HEK293 (cell line): ENCODE results near the gene FAM76A.

Experiments used
- BCL11A ChIP-seq: fragments of 450-650 bp; formaldehyde crosslinking; IDR thresholded peaks from 2 replicates; pipeline ENCODE4 v1.5.1; 2016; ENCODE audit warnings: low read depth, missing biosample characterization, missing genetic modification characterization
- SP7 ChIP-seq: fragments of 450-650 bp; formaldehyde crosslinking; IDR thresholded peaks from 2 replicates; pipeline ENCODE4 v1.5.1; 2016; ENCODE audit warnings: missing biosample characterization, missing genetic modification characterization
- ZBTB8A ChIP-seq: fragments of 450-650 bp; formaldehyde crosslinking; IDR thresholded peaks from 2 replicates; pipeline ENCODE4 v1.5.1; 2016; ENCODE audit warnings: missing biosample characterization, missing genetic modification characterization
- ZNF121 ChIP-seq: fragments of 450-650 bp; formaldehyde crosslinking; IDR thresholded peaks from 2 replicates; pipeline ENCODE4 v1.5.1; 2016; ENCODE audit warnings: missing biosample characterization, missing genetic modification characterization
- ZNF16 ChIP-seq: fragments of 450-650 bp; formaldehyde crosslinking; IDR thresholded peaks from 2 replicates; pipeline ENCODE4 v1.5.1; 2016; ENCODE audit warnings: low read depth, missing biosample characterization, missing genetic modification characterization
- ZNF169 ChIP-seq: fragments of 450-650 bp; formaldehyde crosslinking; IDR thresholded peaks from 2 replicates; pipeline ENCODE4 v1.5.1; 2016; ENCODE audit warnings: missing biosample characterization, missing genetic modification characterization
- ZNF18 ChIP-seq: fragments of 450-650 bp; formaldehyde crosslinking; IDR thresholded peaks from 2 replicates; pipeline ENCODE4 v1.5.1; 2016; ENCODE audit warnings: missing biosample characterization, missing genetic modification characterization
- ZNF239 ChIP-seq: fragments of 450-650 bp; formaldehyde crosslinking; IDR thresholded peaks from 2 replicates; pipeline ENCODE4 v1.5.1; 2016; ENCODE audit warnings: missing biosample characterization, missing genetic modification characterization
- ZNF248 ChIP-seq: fragments of 450-650 bp; formaldehyde crosslinking; IDR thresholded peaks from 2 replicates; pipeline ENCODE4 v1.5.1; 2017; ENCODE audit warnings: missing biosample characterization, missing genetic modification characterization
- ZNF292 ChIP-seq: fragments of 450-650 bp; formaldehyde crosslinking; IDR thresholded peaks from 2 replicates; pipeline ENCODE4 v1.5.1; 2016; ENCODE audit warnings: low read depth, missing biosample characterization, missing genetic modification characterization, borderline replicate concordance
- ZNF335 ChIP-seq: fragments of 450-650 bp; formaldehyde crosslinking; conservative IDR thresholded peaks from 2 replicates; pipeline ENCODE4 v1.5.1; 2016; ENCODE audit warnings: missing biosample characterization, missing genetic modification characterization
- ZNF350 ChIP-seq: fragments of 450-650 bp; formaldehyde crosslinking; IDR thresholded peaks from 2 replicates; pipeline ENCODE4 v1.5.0; 2017; ENCODE audit warnings: missing biosample characterization, mild to moderate bottlenecking, missing genetic modification characterization
- ZNF366 ChIP-seq: fragments of 450-650 bp; formaldehyde crosslinking; conservative IDR thresholded peaks from 2 replicates; pipeline ENCODE4 v1.5.1; 2016; ENCODE audit warnings: missing biosample characterization, missing genetic modification characterization
- ZNF37A ChIP-seq: fragments of 450-650 bp; IDR thresholded peaks from 2 replicates; pipeline ENCODE4 v1.5.1; 2018; ENCODE audit warnings: missing biosample characterization, missing genetic modification characterization
- ZNF549 ChIP-seq: fragments of 450-650 bp; IDR thresholded peaks from 2 replicates; pipeline ENCODE4 v1.5.1; 2018; ENCODE audit warnings: missing biosample characterization, missing genetic modification characterization, mild to moderate bottlenecking, inconsistent platforms, moderate library complexity
- ZNF555 ChIP-seq: fragments of 450-650 bp; formaldehyde crosslinking; conservative IDR thresholded peaks from 2 replicates; pipeline ENCODE4 v1.5.1; 2017; ENCODE audit warnings: missing biosample characterization, mild to moderate bottlenecking, missing genetic modification characterization, inconsistent platforms
- ZNF560 ChIP-seq: fragments of 450-650 bp; formaldehyde crosslinking; IDR thresholded peaks from 2 replicates; pipeline ENCODE4 v1.5.1; 2017; ENCODE audit warnings: missing biosample characterization, missing genetic modification characterization, borderline replicate concordance
- ZNF571 ChIP-seq: fragments of 450-650 bp; formaldehyde crosslinking; IDR thresholded peaks from 2 replicates; pipeline ENCODE4 v1.5.0; 2017; ENCODE audit warnings: missing biosample characterization, missing genetic modification characterization
- ZNF629 ChIP-seq: fragments of 450-650 bp; formaldehyde crosslinking; IDR thresholded peaks from 2 replicates; pipeline ENCODE4 v1.5.1; 2017; ENCODE audit warnings: missing biosample characterization, missing genetic modification characterization
- ZNF670 ChIP-seq: fragments of 450-650 bp; formaldehyde crosslinking; IDR thresholded peaks from 2 replicates; pipeline ENCODE4 v1.5.1; 2016; ENCODE audit warnings: missing biosample characterization, missing genetic modification characterization, low read depth
- ZNF792 ChIP-seq: fragments of 450-650 bp; formaldehyde crosslinking; IDR thresholded peaks from 2 replicates; pipeline ENCODE4 v1.5.1; 2016; ENCODE audit warnings: missing biosample characterization, missing genetic modification characterization
- ZNF830 ChIP-seq: fragments of 450-650 bp; IDR thresholded peaks from 2 replicates; pipeline ENCODE4 v1.5.0; 2018; ENCODE audit warnings: missing biosample characterization, missing genetic modification characterization, low read depth, mild to moderate bottlenecking, moderate library complexity
- TF ChIP-seq, protein P1 (sequence below): fragments of 450-650 bp; formaldehyde crosslinking; IDR thresholded peaks from 2 replicates; pipeline ENCODE4 v1.5.1; 2016; ENCODE audit warnings: missing biosample characterization, missing genetic modification characterization
- TF ChIP-seq, protein P2 (sequence below): fragments of 450-650 bp; formaldehyde crosslinking; IDR thresholded peaks from 2 replicates; pipeline ENCODE4 v1.5.1; 2016; ENCODE audit warnings: missing biosample characterization, missing genetic modification characterization, borderline replicate concordance
- TF ChIP-seq, protein P3 (sequence below): fragments of 450-650 bp; formaldehyde crosslinking; IDR thresholded peaks from 2 replicates; pipeline ENCODE4 v1.5.1; 2017; ENCODE audit warnings: missing biosample characterization, missing genetic modification characterization
- TF ChIP-seq, protein P4 (sequence below): fragments of 450-650 bp; formaldehyde crosslinking; IDR thresholded peaks from 2 replicates; pipeline ENCODE4 v1.5.1; 2017; ENCODE audit warnings: missing biosample characterization, missing genetic modification characterization

The FAM76A gene

GRCh38 chr1:27725374-27726172, at the start of gene FAM76A (continued):
- TF ChIP-seq, protein P1, sequence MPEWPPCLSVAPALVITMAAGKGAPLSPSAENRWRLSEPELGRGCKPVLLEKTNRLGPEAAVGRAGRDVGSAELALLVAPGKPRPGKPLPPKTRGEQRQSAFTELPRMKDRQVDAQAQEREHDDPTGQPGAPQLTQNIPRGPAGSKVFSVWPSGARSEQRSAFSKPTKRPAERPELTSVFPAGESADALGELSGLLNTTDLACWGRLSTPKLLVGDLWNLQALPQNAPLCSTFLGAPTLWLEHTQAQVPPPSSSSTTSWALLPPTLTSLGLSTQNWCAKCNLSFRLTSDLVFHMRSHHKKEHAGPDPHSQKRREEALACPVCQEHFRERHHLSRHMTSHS (tag by site-specific recombination), result no peak
- TF ChIP-seq ZNF335 (tag by site-specific recombination), result peak; percentile 66
- TF ChIP-seq ZNF16, result no peak
- no peak for TF ChIP-seq ZNF18 (tag by site-specific recombination)
- no peak for TF ChIP-seq ZNF560 (tag by site-specific recombination)
- TF ChIP-seq ZNF830 (tag by site-specific recombination), result no peak
- no peak for TF ChIP-seq ZNF670 (tag by site-specific recombination)
- no peak for TF ChIP-seq ZNF366 (tag by site-specific recombination)
- TF ChIP-seq ZNF571 (tag by site-specific recombination), result no peak
- TF ChIP-seq, protein P2, sequence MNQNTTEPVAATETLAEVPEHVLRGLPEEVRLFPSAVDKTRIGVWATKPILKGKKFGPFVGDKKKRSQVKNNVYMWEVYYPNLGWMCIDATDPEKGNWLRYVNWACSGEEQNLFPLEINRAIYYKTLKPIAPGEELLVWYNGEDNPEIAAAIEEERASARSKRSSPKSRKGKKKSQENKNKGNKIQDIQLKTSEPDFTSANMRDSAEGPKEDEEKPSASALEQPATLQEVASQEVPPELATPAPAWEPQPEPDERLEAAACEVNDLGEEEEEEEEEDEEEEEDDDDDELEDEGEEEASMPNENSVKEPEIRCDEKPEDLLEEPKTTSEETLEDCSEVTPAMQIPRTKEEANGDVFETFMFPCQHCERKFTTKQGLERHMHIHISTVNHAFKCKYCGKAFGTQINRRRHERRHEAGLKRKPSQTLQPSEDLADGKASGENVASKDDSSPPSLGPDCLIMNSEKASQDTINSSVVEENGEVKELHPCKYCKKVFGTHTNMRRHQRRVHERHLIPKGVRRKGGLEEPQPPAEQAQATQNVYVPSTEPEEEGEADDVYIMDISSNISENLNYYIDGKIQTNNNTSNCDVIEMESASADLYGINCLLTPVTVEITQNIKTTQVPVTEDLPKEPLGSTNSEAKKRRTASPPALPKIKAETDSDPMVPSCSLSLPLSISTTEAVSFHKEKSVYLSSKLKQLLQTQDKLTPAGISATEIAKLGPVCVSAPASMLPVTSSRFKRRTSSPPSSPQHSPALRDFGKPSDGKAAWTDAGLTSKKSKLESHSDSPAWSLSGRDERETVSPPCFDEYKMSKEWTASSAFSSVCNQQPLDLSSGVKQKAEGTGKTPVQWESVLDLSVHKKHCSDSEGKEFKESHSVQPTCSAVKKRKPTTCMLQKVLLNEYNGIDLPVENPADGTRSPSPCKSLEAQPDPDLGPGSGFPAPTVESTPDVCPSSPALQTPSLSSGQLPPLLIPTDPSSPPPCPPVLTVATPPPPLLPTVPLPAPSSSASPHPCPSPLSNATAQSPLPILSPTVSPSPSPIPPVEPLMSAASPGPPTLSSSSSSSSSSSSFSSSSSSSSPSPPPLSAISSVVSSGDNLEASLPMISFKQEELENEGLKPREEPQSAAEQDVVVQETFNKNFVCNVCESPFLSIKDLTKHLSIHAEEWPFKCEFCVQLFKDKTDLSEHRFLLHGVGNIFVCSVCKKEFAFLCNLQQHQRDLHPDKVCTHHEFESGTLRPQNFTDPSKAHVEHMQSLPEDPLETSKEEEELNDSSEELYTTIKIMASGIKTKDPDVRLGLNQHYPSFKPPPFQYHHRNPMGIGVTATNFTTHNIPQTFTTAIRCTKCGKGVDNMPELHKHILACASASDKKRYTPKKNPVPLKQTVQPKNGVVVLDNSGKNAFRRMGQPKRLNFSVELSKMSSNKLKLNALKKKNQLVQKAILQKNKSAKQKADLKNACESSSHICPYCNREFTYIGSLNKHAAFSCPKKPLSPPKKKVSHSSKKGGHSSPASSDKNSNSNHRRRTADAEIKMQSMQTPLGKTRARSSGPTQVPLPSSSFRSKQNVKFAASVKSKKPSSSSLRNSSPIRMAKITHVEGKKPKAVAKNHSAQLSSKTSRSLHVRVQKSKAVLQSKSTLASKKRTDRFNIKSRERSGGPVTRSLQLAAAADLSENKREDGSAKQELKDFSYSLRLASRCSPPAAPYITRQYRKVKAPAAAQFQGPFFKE, result no peak
- TF ChIP-seq SP7 (tag by site-specific recombination), result peak; percentile 55
- no peak for TF ChIP-seq ZNF792
- peak; percentile 99 for TF ChIP-seq ZNF549 (tag by site-specific recombination)
- no peak for TF ChIP-seq ZNF169 (tag by site-specific recombination)
- no peak for TF ChIP-seq ZNF350 (tag by site-specific recombination)
- TF ChIP-seq BCL11A (tag by site-specific recombination), result no peak
- no peak for TF ChIP-seq ZNF292
- no peak for TF ChIP-seq ZNF555 (tag by site-specific recombination)
- TF ChIP-seq, protein P3, sequence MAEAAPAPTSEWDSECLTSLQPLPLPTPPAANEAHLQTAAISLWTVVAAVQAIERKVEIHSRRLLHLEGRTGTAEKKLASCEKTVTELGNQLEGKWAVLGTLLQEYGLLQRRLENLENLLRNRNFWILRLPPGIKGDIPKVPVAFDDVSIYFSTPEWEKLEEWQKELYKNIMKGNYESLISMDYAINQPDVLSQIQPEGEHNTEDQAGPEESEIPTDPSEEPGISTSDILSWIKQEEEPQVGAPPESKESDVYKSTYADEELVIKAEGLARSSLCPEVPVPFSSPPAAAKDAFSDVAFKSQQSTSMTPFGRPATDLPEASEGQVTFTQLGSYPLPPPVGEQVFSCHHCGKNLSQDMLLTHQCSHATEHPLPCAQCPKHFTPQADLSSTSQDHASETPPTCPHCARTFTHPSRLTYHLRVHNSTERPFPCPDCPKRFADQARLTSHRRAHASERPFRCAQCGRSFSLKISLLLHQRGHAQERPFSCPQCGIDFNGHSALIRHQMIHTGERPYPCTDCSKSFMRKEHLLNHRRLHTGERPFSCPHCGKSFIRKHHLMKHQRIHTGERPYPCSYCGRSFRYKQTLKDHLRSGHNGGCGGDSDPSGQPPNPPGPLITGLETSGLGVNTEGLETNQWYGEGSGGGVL (tag by site-specific recombination), result no peak
- TF ChIP-seq, protein P4, sequence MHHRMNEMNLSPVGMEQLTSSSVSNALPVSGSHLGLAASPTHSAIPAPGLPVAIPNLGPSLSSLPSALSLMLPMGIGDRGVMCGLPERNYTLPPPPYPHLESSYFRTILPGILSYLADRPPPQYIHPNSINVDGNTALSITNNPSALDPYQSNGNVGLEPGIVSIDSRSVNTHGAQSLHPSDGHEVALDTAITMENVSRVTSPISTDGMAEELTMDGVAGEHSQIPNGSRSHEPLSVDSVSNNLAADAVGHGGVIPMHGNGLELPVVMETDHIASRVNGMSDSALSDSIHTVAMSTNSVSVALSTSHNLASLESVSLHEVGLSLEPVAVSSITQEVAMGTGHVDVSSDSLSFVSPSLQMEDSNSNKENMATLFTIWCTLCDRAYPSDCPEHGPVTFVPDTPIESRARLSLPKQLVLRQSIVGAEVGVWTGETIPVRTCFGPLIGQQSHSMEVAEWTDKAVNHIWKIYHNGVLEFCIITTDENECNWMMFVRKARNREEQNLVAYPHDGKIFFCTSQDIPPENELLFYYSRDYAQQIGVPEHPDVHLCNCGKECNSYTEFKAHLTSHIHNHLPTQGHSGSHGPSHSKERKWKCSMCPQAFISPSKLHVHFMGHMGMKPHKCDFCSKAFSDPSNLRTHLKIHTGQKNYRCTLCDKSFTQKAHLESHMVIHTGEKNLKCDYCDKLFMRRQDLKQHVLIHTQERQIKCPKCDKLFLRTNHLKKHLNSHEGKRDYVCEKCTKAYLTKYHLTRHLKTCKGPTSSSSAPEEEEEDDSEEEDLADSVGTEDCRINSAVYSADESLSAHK (tag by site-specific recombination), result no peak
- TF ChIP-seq ZNF37A (tag by site-specific recombination), result no peak
- TF ChIP-seq ZNF629, result peak; percentile 98
- TF ChIP-seq ZNF121 (tag by site-specific recombination), result no peak
- no peak for TF ChIP-seq ZNF239 (tag by site-specific recombination)
- no peak; the same call in 1 of the 2 replicates for TF ChIP-seq ZBTB8A
- TF ChIP-seq ZNF248 (tag by site-specific recombination), result no peak
